Common myeloid progenitor, CD34-positive (primary cell): ENCODE data around the gene USF3.

Experiments used
- CTCF ChIA-PET: fragments of 350-600 bp; sonication (Branson Sonifier 250); formaldehyde crosslinking; loops from one replicate; lab custom pipeline; 2021; ENCODE audit warnings: antibody characterized with exemption; lab: Charles Lee
- POLR2A ChIA-PET: fragments of 350-600 bp; sonication (Branson Sonifier 250); formaldehyde crosslinking; loops from one replicate; lab custom pipeline; 2021; ENCODE audit warnings: antibody characterized with exemption; lab: Charles Lee
- DNase-seq, 3 donors: peaks; one replicate each; pipeline versions ENCODE4 v3.0.0 to v3.0.0-alpha.2; 2013
- H3K27ac ChIP-seq, 2 experiments: 1 replicate in 1 of 2; 2 replicates in 1 of 2; pipeline ENCODE4 v1.7.0; 2013; ENCODE audit warnings: inconsistent platforms in 2 of 2, low read length in 2 of 2, mild to moderate bottlenecking in 2 of 2, low read depth in 1 of 2, moderate library complexity in 1 of 2; ENCODE audit not compliant: severe bottlenecking in 2 of 2, insufficient read depth in 1 of 2, poor library complexity in 1 of 2
- H3K27me3 ChIP-seq, 5 experiments: replicated peaks in 2 of 5; 1 replicate in 3 of 5; 2 replicates in 2 of 5; pipeline versions ENCODE4 v1.6.1 to v1.7.0; 2013; ENCODE audit warnings: low read length in 4 of 5, mild to moderate bottlenecking in 2 of 5, moderate library complexity in 2 of 5, inconsistent platforms in 1 of 5; ENCODE audit not compliant: insufficient read depth in 5 of 5, control insufficient read depth in 4 of 5
- H3K36me3 ChIP-seq, 4 experiments: 1 replicate in 2 of 4; 2 replicates in 2 of 4; pipeline versions ENCODE4 v1.6.1 to v1.7.0; 2013; ENCODE audit warnings: low read length in 3 of 4, control low read depth in 1 of 4, mild to moderate bottlenecking in 1 of 4; ENCODE audit not compliant: control insufficient read depth in 4 of 4, insufficient read depth in 4 of 4
- H3K4me1 ChIP-seq, 4 experiments: 1 replicate in 3 of 4; 2 replicates in 1 of 4; pipeline versions ENCODE4 v1.6.1 to v1.7.1; 2013; ENCODE audit warnings: low read length in 3 of 4, mild to moderate bottlenecking in 3 of 4, control low read depth in 1 of 4, inconsistent platforms in 1 of 4, moderate library complexity in 1 of 4; ENCODE audit not compliant: control insufficient read depth in 4 of 4, insufficient read depth in 4 of 4; ENCODE audit errors: control extremely low read depth in 1 of 4
- H3K4me3 ChIP-seq, 7 experiments: 1 replicate in 4 of 7; 2 replicates in 3 of 7; pipeline versions ENCODE4 v1.5.1 to v1.7.0; 2013; ENCODE audit warnings: mild to moderate bottlenecking in 7 of 7, low read length in 6 of 7, moderate library complexity in 6 of 7, inconsistent platforms in 2 of 7, low read depth in 2 of 7, control low read depth in 1 of 7; ENCODE audit not compliant: insufficient read depth in 4 of 7, control insufficient read depth in 1 of 7; ENCODE audit errors: extremely low read depth in 1 of 7
- H3K9me3 ChIP-seq, 5 experiments: 1 replicate in 4 of 5; 2 replicates in 1 of 5; pipeline versions ENCODE4 v1.6.1 to v1.7.1; 2013; ENCODE audit warnings: low read length in 4 of 5, mild to moderate bottlenecking in 2 of 5, inconsistent platforms in 1 of 5, low read depth in 1 of 5, moderate library complexity in 1 of 5; ENCODE audit not compliant: control insufficient read depth in 4 of 5, insufficient read depth in 2 of 5; ENCODE audit errors: control extremely low read depth in 1 of 5
- WGBS: methylation state at CpG from one replicate; pipeline ENCODE4 v1.1.5; 2013; ENCODE audit not compliant: insufficient coverage; 5-methylcytosine and 5-hydroxymethylcytosine counted together

The USF3 gene

GRCh38 chr3:113625834-113626233 is 70.6 kb downstream of the USF3 start:
- CTCF ChIA-PET = interaction anchor here (0.7 to 2.2 kb wide), 11 partner anchors 13 to 133 kb away, joined by 3 to 13 read pairs (median 5); no protein-coding TSS in a partner anchor
- H3K27me3 ChIP-seq = no peaks in the 10 kb centered on the region
- peak overlapping the region; percentile 4 to 32 for H3K27ac ChIP-seq
- 66% methylated on average over 12 of the region's 12 CpGs for WGBS
- peaks cover 0 to 18% (median 11%) of the 10 kb centered on the region in 4 experiments for H3K4me1 ChIP-seq
- H3K4me3 ChIP-seq = peak overlapping the region in 2 of 7 experiments; percentile 9 to 29
- peak in 2 of 3 donors; percentile 18 to 41 for DNase-seq
- peaks cover 0 to 26% (median 2%) of the 10 kb centered on the region in 4 experiments for H3K36me3 ChIP-seq
- H3K9me3 ChIP-seq = no peaks in the 10 kb centered on the region
- POLR2A ChIA-PET = interaction anchor here (0.7 kb wide), 1 partner anchor 36 kb away, joined by 3 read pairs; no protein-coding TSS in a partner anchor

- DNase-seq = no peak
- Histone ChIP-seq H3K27ac (no peak overlapping the region), H3K4me3 (no peak overlapping the region), H3K9me3 (no peaks in the 10 kb centered on the region), H3K27me3 (no peaks in the 10 kb centered on the region), H3K36me3 (peaks cover 0 to 20% (median 3%) of the 10 kb centered on the region in 4 experiments), H3K4me1 (peaks cover 0 to 30% (median 14%) of the 10 kb centered on the region in 4 experiments)
- CTCF ChIA-PET = no interaction called here
- WGBS = 96% methylated on average over 5 of the region's 7 CpGs
- POLR2A ChIA-PET = no interaction called here
Measured at GRCh38 chr3:113623811-113624210, 72.6 kb downstream of the USF3 start.

- ChIA-PET POLR2A (no interaction called here), CTCF (no interaction called here)
- over 99% methylated on average over 15 of the region's 19 CpGs for WGBS
- no peaks in the 10 kb centered on the region for H3K9me3 ChIP-seq
- DNase-seq = no peak
- no peak overlapping the region for H3K4me3 ChIP-seq
- no peaks in the 10 kb centered on the region for H3K27me3 ChIP-seq
- H3K27ac ChIP-seq = no peak overlapping the region
- H3K36me3 ChIP-seq = peaks cover 0 to 16% (median 1%) of the 10 kb centered on the region in 4 experiments
- peaks cover 0 to 27% (median 14%) of the 10 kb centered on the region in 4 experiments for H3K4me1 ChIP-seq
Measured at GRCh38 chr3:113623324-113623723, 73.1 kb downstream of the USF3 start.

- Histone ChIP-seq H3K27me3 (no peaks in the 10 kb centered on the region), H3K9me3 (no peaks in the 10 kb centered on the region), H3K4me1 (peaks cover 0 to 16% (median 3%) of the 10 kb centered on the region in 4 experiments), H3K4me3 (no peak overlapping the region), H3K27ac (no peak overlapping the region), H3K36me3 (peaks cover 0 to 15% (median 1%) of the 10 kb centered on the region in 4 experiments)
- ChIA-PET CTCF (interaction anchor here (0.7 to 2.4 kb wide), 3 partner anchors 16 to 129 kb away, joined by 3 to 8 read pairs (median 4); no protein-coding TSS in a partner anchor), POLR2A (no interaction called here)
- peak in 2 of 3 donors; percentile 47 to 56 for DNase-seq
Measured at GRCh38 chr3:113620091-113620490, 76.4 kb downstream of the USF3 start.

- ChIA-PET POLR2A (no interaction called here), CTCF (interaction anchor here (1.5 to 2.2 kb wide), 2 partner anchors 12 to 124 kb away, joined by 3 to 8 read pairs; no protein-coding TSS in a partner anchor)
- Histone ChIP-seq H3K36me3 (peaks cover 0 to 6% (median 2%) of the 10 kb centered on the region in 4 experiments), H3K27me3 (no peaks in the 10 kb centered on the region), H3K4me3 (no peak overlapping the region), H3K9me3 (no peaks in the 10 kb centered on the region), H3K27ac (no peak overlapping the region), H3K4me1 (peaks cover 0 to 16% (median 3%) of the 10 kb centered on the region in 4 experiments)
- WGBS = 90% methylated on average over 2 of the region's 2 CpGs
- DNase-seq = no peak
Measured at GRCh38 chr3:113617726-113618125, 78.7 kb downstream of the USF3 start.

- POLR2A ChIA-PET = interaction anchor here (0.6 kb wide), 1 partner anchor 306 kb away, joined by 3 read pairs; no protein-coding TSS in a partner anchor
- H3K36me3 ChIP-seq = peaks cover 0 to 11% (median 4%) of the 10 kb centered on the region in 4 experiments
- CTCF ChIA-PET = interaction anchor here (1.0 to 2.2 kb wide), 3 partner anchors 8 to 123 kb away, joined by 3 to 8 read pairs (median 5); no protein-coding TSS in a partner anchor
Measured at GRCh38 chr3:113615976-113616375, 80.5 kb downstream of the USF3 start.

GRCh38 chr3:113614402-113614801 is 82.0 kb downstream of the USF3 start:
- Histone ChIP-seq H3K27me3 (no peaks in the 10 kb centered on the region), H3K4me1 (peaks cover 0 to under 1% (median 0%) of the 10 kb centered on the region in 4 experiments), H3K27ac (no peak overlapping the region), H3K9me3 (no peaks in the 10 kb centered on the region), H3K36me3 (peaks cover 0 to 11% (median 4%) of the 10 kb centered on the region in 4 experiments), H3K4me3 (no peak overlapping the region)
- POLR2A ChIA-PET = no interaction called here
- 84% methylated on average over 3 of the region's 5 CpGs for WGBS
- no peak for DNase-seq
- CTCF ChIA-PET = interaction anchor here (0.9 kb wide), 1 partner anchor 121 kb away, joined by 3 read pairs; no protein-coding TSS in a partner anchor

More at GRCh38 chr3:113615976-113616375, 80.5 kb downstream of the USF3 start:
- WGBS = 100% methylated on average over 3 of the region's 4 CpGs
- DNase-seq = no peak
- peaks cover 0 to 16% (median 3%) of the 10 kb centered on the region in 4 experiments for H3K4me1 ChIP-seq
- H3K27ac ChIP-seq = no peak overlapping the region
- no peaks in the 10 kb centered on the region for H3K9me3 ChIP-seq
- H3K27me3 ChIP-seq = no peaks in the 10 kb centered on the region
- H3K4me3 ChIP-seq = no peak overlapping the region
